ENCODE results near the gene HINFP.

The HINFP gene

DNA sequence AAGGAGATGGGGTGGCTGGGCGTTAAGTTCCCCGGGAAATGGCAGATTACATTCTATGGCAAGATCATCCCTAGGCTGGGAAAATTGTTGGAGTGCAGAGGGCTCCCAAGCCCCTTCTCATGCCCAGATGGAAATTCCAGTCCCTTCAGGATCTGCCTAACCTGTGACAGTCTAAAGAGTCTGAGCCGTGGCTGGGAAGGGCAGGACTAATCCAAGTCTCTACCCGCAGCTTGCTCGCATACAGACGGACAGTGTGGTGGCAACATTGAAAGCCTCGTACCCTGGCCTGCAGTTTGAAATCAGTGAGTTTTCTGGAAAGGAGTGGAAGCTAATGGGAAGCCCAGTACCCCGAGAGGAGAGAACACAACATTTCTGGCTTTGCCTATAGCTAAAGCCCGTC is 33.0 kb upstream of the HINFP start:
- H3K27me3 ChIP-seq (ENCODE audit: control insufficient read depth in 5 of 5, insufficient read depth in 4 of 5, low read length in 5 of 5) = no peaks in the 10 kb centered on the region
- H3K4me1 ChIP-seq (ENCODE audit: control insufficient read depth in 5 of 5, insufficient read depth in 5 of 5, low read length in 5 of 5) = peaks cover 5 to 25% (median 20%) of the 10 kb centered on the region in 5 donors
- no peak overlapping the region for H3K27ac ChIP-seq (ENCODE audit: low read depth, low read length)
- no peaks in the 10 kb centered on the region for H3K9me3 ChIP-seq (ENCODE audit: control insufficient read depth in 5 of 5, low read length in 5 of 5)
- H3K4me3 ChIP-seq (ENCODE audit: low read depth in 1 of 5, low read length in 5 of 5) = no peak overlapping the region
- no peak overlapping the region for H3K9ac ChIP-seq (ENCODE audit: low read length in 5 of 5)
- H3K36me3 ChIP-seq (ENCODE audit: control insufficient read depth in 5 of 5, insufficient read depth in 5 of 5, low read length in 5 of 5) = peaks cover 0 to 18% (median 9%) of the 10 kb centered on the region in 5 donors

- no peaks in the 10 kb centered on the region for H3K27me3 ChIP-seq (ENCODE audit: control insufficient read depth in 5 of 5, insufficient read depth in 4 of 5, low read length in 5 of 5)
- no peaks in the 10 kb centered on the region for H3K9me3 ChIP-seq (ENCODE audit: control insufficient read depth in 5 of 5, low read length in 5 of 5)
- no peak overlapping the region for H3K9ac ChIP-seq (ENCODE audit: low read length in 5 of 5)
- peaks cover 5 to 32% (median 29%) of the 10 kb centered on the region in 5 donors for H3K4me1 ChIP-seq (ENCODE audit: control insufficient read depth in 5 of 5, insufficient read depth in 5 of 5, low read length in 5 of 5)
- no peak overlapping the region for H3K27ac ChIP-seq (ENCODE audit: low read depth, low read length)
- H3K36me3 ChIP-seq (ENCODE audit: control insufficient read depth in 5 of 5, insufficient read depth in 5 of 5, low read length in 5 of 5) = peaks cover 0 to 18% (median 9%) of the 10 kb centered on the region in 5 donors
- H3K4me3 ChIP-seq (ENCODE audit: low read depth in 1 of 5, low read length in 5 of 5) = no peak overlapping the region
Observed at GRCh38 chr11:119089319-119089718, 32.1 kb upstream of the HINFP start.

GRCh38 chr11:119091178-119091577 is 30.2 kb upstream of the HINFP start:
- H3K27ac ChIP-seq (ENCODE audit: low read depth, low read length) = no peak overlapping the region
- no peak overlapping the region for H3K4me3 ChIP-seq (ENCODE audit: low read depth in 1 of 5, low read length in 5 of 5)
- H3K9ac ChIP-seq (ENCODE audit: low read length in 5 of 5) = no peak overlapping the region
- peaks cover 0 to 30% (median 21%) of the 10 kb centered on the region in 5 donors for H3K4me1 ChIP-seq (ENCODE audit: control insufficient read depth in 5 of 5, insufficient read depth in 5 of 5, low read length in 5 of 5)
- H3K36me3 ChIP-seq (ENCODE audit: control insufficient read depth in 5 of 5, insufficient read depth in 5 of 5, low read length in 5 of 5) = peaks cover 0 to 18% (median 9%) of the 10 kb centered on the region in 5 donors
- H3K27me3 ChIP-seq (ENCODE audit: control insufficient read depth in 5 of 5, insufficient read depth in 4 of 5, low read length in 5 of 5) = no peaks in the 10 kb centered on the region
- no peaks in the 10 kb centered on the region for H3K9me3 ChIP-seq (ENCODE audit: control insufficient read depth in 5 of 5, low read length in 5 of 5)

DNA sequence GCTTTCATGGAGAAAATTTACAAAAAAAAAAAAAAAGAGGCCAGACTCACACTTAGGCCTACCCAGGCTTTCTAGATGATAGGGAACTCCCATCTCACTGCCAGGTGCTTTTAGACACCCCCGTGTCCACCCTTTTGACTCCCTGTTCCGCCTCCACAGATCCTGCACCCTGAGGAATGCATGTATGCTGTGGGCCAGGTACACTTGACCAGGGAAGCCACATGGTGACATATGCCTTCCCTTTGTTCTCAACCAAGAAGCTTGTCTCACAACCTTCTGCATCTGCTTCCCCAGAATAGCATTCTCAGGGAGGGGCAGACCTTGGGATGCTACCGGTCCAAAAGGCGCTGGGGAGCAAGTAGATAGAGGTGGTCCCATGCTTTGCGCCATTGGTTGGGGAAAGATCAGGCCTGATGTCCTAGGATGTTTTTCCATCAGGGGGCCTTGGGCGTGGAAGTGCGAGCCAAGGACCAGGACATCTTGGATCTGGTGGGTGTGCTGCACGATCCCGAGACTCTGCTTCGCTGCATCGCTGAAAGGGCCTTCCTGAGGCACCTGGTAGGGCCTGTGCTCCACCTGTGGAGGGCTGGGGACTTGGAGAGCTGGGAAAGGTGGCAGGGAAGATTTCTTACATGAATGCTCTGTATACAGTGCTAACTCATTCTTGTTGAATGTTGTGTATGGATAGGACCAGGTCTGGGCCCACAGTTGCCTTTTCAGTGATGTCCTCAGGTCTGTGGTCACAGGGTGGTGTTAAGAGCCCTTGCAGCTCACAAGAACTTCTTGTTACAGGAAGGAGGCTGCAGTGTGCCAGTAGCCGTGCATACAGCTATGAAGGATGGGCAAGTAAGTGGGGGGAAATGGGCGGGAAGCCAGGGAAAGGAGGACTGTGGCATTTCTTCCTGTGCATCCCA is 29.2 kb upstream of the HINFP start:
- Histone ChIP-seq H3K9me3 (ENCODE audit: control insufficient read depth in 5 of 5, low read length in 5 of 5) (no peaks in the 10 kb centered on the region), H3K4me3 (ENCODE audit: low read depth in 1 of 5, low read length in 5 of 5) (no peak overlapping the region), H3K4me1 (ENCODE audit: control insufficient read depth in 5 of 5, insufficient read depth in 5 of 5, low read length in 5 of 5) (peaks cover 0 to 29% (median 20%) of the 10 kb centered on the region in 5 donors), H3K9ac (ENCODE audit: low read length in 5 of 5) (no peak overlapping the region), H3K36me3 (ENCODE audit: control insufficient read depth in 5 of 5, insufficient read depth in 5 of 5, low read length in 5 of 5) (peaks cover 0 to 26% (median 17%) of the 10 kb centered on the region in 5 donors), H3K27ac (ENCODE audit: low read depth, low read length) (no peak overlapping the region), H3K27me3 (ENCODE audit: control insufficient read depth in 5 of 5, insufficient read depth in 4 of 5, low read length in 5 of 5) (no peaks in the 10 kb centered on the region)

DNA sequence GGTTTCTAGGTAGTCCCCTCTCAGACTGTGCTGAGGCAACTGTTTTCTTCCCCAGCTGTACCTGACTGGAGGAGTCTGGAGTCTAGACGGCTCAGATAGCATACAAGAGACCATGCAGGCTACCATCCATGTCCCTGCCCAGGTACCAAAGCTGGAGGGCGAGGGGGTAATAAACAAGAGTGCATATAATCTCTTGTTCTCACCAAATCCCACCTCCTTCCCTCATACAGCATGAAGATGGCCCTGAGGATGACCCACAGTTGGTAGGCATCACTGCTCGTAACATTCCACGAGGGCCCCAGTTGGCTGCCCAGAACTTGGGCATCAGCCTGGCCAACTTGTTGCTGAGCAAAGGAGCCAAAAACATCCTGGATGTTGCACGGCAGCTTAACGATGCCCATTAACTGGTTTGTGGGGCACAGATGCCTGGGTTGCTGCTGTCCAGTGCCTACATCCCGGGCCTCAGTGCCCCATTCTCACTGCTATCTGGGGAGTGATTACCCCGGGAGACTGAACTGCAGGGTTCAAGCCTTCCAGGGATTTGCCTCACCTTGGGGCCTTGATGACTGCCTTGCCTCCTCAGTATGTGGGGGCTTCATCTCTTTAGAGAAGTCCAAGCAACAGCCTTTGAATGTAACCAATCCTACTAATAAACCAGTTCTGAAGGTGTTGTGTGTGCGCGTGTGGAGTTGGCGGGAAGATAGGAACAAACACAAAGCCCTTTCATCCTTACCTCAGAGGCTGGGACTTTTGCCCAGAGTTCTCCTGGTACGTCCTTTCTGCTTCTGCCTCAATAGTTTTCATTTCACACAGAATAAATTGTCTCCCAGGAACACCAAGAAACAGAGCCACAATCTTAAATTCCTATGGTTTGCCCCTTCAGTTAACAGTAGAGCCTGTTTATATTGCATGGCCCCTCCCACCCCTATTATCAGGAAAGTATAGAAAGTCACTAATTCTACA is 28.2 kb upstream of the HINFP start:
- no peaks in the 10 kb centered on the region for H3K27me3 ChIP-seq (ENCODE audit: control insufficient read depth in 5 of 5, insufficient read depth in 4 of 5, low read length in 5 of 5)
- no peaks in the 10 kb centered on the region for H3K9me3 ChIP-seq (ENCODE audit: control insufficient read depth in 5 of 5, low read length in 5 of 5)
- peaks cover 1 to 36% (median 27%) of the 10 kb centered on the region in 5 donors for H3K36me3 ChIP-seq (ENCODE audit: control insufficient read depth in 5 of 5, insufficient read depth in 5 of 5, low read length in 5 of 5)
- H3K9ac ChIP-seq (ENCODE audit: low read length in 5 of 5) = peak overlapping the region in 3 of 5 donors; percentile 77 to 81 (median 78)
- peak overlapping the region; percentile 84 for H3K27ac ChIP-seq (ENCODE audit: low read depth, low read length)
- peak overlapping the region in 3 of 5 donors; percentile 67 to 82 (median 82) for H3K4me3 ChIP-seq (ENCODE audit: low read depth in 1 of 5, low read length in 5 of 5)
- H3K4me1 ChIP-seq (ENCODE audit: control insufficient read depth in 5 of 5, insufficient read depth in 5 of 5, low read length in 5 of 5) = peaks cover 0 to 29% (median 20%) of the 10 kb centered on the region in 5 donors

GRCh38 chr11:119093942-119094815 is 27.2 kb upstream of the HINFP start:
- H3K27me3 ChIP-seq (ENCODE audit: control insufficient read depth in 5 of 5, insufficient read depth in 4 of 5, low read length in 5 of 5) = no peaks in the 10 kb centered on the region
- no peaks in the 10 kb centered on the region for H3K9me3 ChIP-seq (ENCODE audit: control insufficient read depth in 5 of 5, low read length in 5 of 5)
- peaks cover 0 to 29% (median 20%) of the 10 kb centered on the region in 5 donors for H3K4me1 ChIP-seq (ENCODE audit: control insufficient read depth in 5 of 5, insufficient read depth in 5 of 5, low read length in 5 of 5)
- peak overlapping the region; percentile 84 for H3K27ac ChIP-seq (ENCODE audit: low read depth, low read length)
- H3K36me3 ChIP-seq (ENCODE audit: control insufficient read depth in 5 of 5, insufficient read depth in 5 of 5, low read length in 5 of 5) = peaks cover 6 to 42% (median 29%) of the 10 kb centered on the region in 5 donors
- peak overlapping the region; percentile 63 to 82 (median 69) for H3K4me3 ChIP-seq (ENCODE audit: low read depth in 1 of 5, low read length in 5 of 5)
- H3K9ac ChIP-seq (ENCODE audit: low read length in 5 of 5) = peak overlapping the region; percentile 70 to 81 (median 78)

DNA sequence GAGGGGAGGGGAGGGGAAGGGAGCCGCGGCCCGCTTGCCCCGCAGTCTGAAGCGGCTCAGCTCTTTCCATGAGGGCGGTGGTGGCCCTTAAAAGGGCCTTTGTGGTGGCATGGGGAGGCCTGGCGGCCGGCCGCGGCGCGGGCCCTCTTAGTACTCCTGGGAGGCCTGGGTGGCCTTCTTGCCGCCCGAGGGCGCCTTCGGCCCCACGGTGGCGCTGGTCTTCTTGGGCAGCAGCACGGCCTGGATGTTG is 26.6 kb upstream of the HINFP start:
- Histone ChIP-seq H3K27ac (ENCODE audit: low read depth, low read length) (peak overlapping the region; percentile 84), H3K36me3 (ENCODE audit: control insufficient read depth in 5 of 5, insufficient read depth in 5 of 5, low read length in 5 of 5) (peaks cover 6 to 42% (median 29%) of the 10 kb centered on the region in 5 donors), H3K9me3 (ENCODE audit: control insufficient read depth in 5 of 5, low read length in 5 of 5) (no peaks in the 10 kb centered on the region), H3K9ac (ENCODE audit: low read length in 5 of 5) (peak overlapping the region in 4 of 5 donors; percentile 77 to 81 (median 78)), H3K4me3 (ENCODE audit: low read depth in 1 of 5, low read length in 5 of 5) (peak overlapping the region in 4 of 5 donors; percentile 67 to 82 (median 76)), H3K27me3 (ENCODE audit: control insufficient read depth in 5 of 5, insufficient read depth in 4 of 5, low read length in 5 of 5) (no peaks in the 10 kb centered on the region), H3K4me1 (ENCODE audit: control insufficient read depth in 5 of 5, insufficient read depth in 5 of 5, low read length in 5 of 5) (peaks cover 0 to 29% (median 20%) of the 10 kb centered on the region in 5 donors)

DNA sequence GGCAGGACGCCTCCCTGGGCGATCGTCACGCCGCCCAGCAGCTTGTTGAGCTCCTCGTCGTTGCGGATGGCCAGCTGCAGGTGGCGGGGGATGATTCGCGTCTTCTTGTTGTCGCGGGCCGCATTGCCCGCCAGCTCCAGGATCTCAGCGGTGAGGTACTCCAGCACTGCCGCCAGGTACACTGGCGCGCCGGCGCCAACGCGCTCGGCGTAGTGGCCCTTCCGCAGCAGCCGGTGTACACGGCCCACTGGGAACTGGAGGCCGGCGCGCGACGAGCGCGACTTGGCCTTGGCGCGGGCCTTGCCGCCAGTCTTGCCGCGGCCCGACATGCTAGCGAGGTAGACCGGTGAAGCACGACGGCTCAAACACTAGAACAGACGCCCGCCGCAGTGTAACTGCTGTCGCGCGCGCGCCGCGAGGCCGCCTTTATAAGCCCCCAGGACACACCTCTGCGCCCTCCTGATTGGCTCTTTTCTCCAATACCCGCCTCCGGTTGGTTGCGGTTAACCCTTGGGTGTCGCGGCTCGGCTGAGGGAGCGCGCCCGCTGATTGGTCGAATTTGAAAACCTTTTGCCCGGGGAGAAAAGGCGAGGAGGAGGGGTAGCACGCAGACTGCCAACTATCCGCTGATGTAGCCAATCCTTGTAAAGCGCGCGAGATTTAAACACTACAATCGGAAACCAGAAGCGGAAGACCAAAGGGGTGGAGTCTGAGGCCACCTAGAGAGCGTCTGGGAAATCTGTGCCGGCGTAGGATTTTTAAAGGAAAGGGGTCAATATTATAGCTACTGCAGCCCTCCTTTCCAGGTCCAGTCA is 26.1 kb upstream of the HINFP start:
- Histone ChIP-seq H3K36me3 (ENCODE audit: control insufficient read depth in 5 of 5, insufficient read depth in 5 of 5, low read length in 5 of 5) (peaks cover 6 to 42% (median 29%) of the 10 kb centered on the region in 5 donors), H3K4me1 (ENCODE audit: control insufficient read depth in 5 of 5, insufficient read depth in 5 of 5, low read length in 5 of 5) (peaks cover under 1 to 33% (median 24%) of the 10 kb centered on the region in 5 donors), H3K27ac (ENCODE audit: low read depth, low read length) (peak overlapping the region; percentile 84), H3K4me3 (ENCODE audit: low read depth in 1 of 5, low read length in 5 of 5) (peak overlapping the region in 4 of 5 donors; percentile 67 to 82 (median 76)), H3K9ac (ENCODE audit: low read length in 5 of 5) (peak overlapping the region in 4 of 5 donors; percentile 77 to 81 (median 78)), H3K27me3 (ENCODE audit: control insufficient read depth in 5 of 5, insufficient read depth in 4 of 5, low read length in 5 of 5) (no peaks in the 10 kb centered on the region), H3K9me3 (ENCODE audit: control insufficient read depth in 5 of 5, low read length in 5 of 5) (no peaks in the 10 kb centered on the region)

Measured in subcutaneous abdominal adipose tissue (tissue), 5 donors.